ENCODE data around the gene ARHGEF16.

Gene ARHGEF16

DNA sequence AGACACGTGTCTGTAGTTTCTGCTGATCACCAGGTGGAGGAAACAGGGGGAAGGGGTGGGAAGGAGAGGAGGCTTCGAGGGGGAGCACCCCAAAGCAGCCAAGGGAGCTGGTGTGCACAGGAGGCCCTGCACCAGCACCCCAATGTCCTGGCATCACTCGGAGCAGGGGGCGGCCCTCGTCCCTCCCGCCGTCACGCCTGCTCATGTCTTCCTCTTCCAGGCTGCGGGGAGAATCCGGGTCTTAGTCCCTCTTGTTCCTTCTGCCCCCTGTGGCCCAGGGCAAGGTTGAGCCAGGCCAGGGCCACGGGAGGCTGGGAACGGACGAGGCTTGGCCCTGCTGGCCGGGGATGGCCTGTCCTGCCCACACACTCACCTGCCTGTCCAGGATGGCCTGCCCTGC, 21.4 kb upstream of the ARHGEF16 start:
- DNase-seq = no peak
- no peaks in the 10 kb centered on the region for H3K4me1 ChIP-seq
- H3K36me3 ChIP-seq = no peaks in the 10 kb centered on the region
- no peak overlapping the region for H3K4me3 ChIP-seq (ENCODE audit: low read depth, low read length)
- H3K27me3 ChIP-seq = peaks cover 4% of the 10 kb centered on the region; the same call in 1 of the 2 replicates
- H3K9me3 ChIP-seq = no peaks in the 10 kb centered on the region
- TF ChIP-seq, protein P1, sequence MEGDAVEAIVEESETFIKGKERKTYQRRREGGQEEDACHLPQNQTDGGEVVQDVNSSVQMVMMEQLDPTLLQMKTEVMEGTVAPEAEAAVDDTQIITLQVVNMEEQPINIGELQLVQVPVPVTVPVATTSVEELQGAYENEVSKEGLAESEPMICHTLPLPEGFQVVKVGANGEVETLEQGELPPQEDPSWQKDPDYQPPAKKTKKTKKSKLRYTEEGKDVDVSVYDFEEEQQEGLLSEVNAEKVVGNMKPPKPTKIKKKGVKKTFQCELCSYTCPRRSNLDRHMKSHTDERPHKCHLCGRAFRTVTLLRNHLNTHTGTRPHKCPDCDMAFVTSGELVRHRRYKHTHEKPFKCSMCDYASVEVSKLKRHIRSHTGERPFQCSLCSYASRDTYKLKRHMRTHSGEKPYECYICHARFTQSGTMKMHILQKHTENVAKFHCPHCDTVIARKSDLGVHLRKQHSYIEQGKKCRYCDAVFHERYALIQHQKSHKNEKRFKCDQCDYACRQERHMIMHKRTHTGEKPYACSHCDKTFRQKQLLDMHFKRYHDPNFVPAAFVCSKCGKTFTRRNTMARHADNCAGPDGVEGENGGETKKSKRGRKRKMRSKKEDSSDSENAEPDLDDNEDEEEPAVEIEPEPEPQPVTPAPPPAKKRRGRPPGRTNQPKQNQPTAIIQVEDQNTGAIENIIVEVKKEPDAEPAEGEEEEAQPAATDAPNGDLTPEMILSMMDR (IDR thresholded peaks at IDR 0.05; ENCODE audit: low read depth, low read length) = no peak

DNA sequence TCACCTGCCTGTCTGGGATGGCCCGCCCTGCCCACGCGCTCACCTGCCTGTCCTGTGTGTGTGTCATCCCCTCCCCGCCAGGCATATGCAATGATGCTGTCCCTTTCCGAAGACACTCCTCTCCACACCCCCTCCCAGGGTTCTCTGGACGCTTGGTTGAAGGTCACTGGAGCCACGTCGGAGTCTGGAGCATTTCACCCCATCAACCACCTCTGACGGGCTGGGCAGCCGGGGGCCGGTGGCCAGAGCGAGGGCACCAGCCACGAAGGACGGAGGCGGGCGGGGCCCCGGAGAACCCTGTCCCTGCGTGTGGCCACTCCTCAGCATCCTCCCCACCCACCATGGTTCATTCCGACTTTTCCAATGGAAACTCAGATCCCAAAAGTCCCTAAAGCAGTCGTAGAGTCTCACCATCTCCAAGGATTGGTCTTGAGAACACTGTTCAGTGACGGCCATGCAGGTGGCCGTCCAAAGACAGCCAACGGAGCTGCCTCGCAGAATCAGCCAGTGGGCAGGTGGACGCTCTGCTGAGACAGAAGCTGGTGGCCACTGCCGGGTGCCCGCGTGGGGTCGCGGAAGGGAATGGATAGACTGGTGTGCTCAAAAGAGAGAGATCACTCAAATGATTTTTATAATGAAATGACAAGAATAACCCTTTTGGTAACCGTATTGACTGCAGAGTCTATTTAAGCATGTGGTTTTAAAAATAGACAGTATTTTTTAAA, 20.7 kb upstream of the ARHGEF16 start:
- no peaks in the 10 kb centered on the region for H3K36me3 ChIP-seq
- H3K4me3 ChIP-seq (ENCODE audit: low read depth, low read length) = no peak overlapping the region
- H3K4me1 ChIP-seq = no peaks in the 10 kb centered on the region
- H3K9me3 ChIP-seq = no peaks in the 10 kb centered on the region
- peaks cover 4% of the 10 kb centered on the region; the same call in 1 of the 2 replicates for H3K27me3 ChIP-seq
- TF ChIP-seq, protein P1 (IDR thresholded peaks at IDR 0.05; ENCODE audit: low read depth, low read length) = no peak
- no peak for DNase-seq

DNA sequence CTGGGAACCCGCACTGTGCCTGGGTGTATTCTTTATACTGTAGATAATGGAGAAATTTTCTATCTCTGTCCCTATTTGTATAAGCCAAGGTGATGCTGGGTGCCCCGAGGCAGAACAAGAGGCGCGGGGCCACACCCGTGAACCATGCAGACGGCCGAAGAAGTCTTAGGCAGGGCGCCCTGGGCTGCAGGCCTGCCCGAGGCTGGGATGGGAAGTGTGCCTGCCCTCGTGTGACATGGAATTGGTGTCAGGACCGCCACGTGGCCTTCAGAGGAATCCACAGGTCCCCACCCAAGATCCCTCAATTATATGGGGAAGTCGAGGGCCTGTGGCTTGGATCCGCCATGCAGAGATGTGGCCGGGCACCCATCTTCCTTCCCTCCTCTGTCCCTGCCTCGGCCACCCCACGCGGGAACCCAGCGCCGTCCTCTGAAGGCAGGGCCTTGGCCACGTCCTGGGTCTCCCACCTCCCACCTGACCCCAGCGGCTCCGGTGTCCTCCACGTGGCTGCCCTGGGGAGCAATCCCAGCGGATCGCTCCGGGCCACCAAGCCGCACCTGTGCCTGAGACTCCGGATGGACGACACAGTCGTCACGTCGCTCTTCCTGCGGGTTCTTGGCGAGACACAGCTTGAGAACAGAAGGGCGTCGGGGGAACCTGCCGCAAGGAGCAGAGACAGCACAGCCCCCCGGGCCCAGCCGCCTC, 19.9 kb upstream of the ARHGEF16 start:
- TF ChIP-seq, protein P1 (IDR thresholded peaks at IDR 0.05; ENCODE audit: low read depth, low read length) = no peak
- DNase-seq = no peak
- Histone ChIP-seq H3K9me3 (no peaks in the 10 kb centered on the region), H3K36me3 (no peaks in the 10 kb centered on the region), H3K4me1 (no peaks in the 10 kb centered on the region), H3K27me3 (peaks cover 4% of the 10 kb centered on the region; the same call in 1 of the 2 replicates), H3K4me3 (ENCODE audit: low read depth, low read length) (no peak overlapping the region)

DNA sequence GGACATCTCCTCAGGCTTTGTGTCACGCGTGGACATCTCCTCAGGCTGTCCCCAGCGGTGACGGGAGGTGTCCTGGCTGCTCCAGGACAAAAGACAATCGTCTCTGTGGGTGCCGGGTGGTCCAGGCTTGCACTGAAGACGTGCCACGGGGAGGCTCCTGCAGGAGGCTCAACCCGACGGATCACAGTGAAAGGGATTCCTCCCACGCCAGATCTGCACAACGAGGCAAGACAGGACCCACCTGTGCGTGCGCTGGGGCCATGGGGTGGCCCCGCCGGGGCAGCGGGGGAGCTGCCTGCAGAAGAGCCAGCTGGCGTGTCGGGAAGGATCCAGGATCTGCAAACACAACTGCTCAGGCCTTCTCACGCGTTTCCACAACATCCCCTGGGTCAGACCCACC, 18.8 kb upstream of the ARHGEF16 start:
- no peak overlapping the region for H3K4me3 ChIP-seq (ENCODE audit: low read depth, low read length)

DNA sequence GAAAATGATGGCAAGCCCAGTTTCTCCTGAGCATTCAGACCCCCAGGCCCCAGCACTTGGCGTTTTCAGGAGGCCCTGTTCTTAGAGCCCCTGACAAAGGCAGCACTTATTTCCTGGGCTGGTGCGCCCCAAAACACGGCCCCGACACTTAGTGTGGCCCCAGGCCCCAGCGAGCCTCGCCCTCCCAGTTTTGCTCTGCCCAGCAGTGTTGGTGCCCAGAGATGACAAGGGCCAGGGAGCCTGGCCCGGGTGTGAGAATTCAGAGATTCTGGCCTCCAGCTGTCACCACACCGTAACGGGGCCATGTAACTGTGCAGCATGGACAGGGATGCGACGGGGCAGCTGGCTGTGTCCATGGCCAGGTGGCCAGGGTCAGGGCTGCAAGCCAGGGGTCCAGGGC, 18.0 kb upstream of the ARHGEF16 start:
- no peaks in the 10 kb centered on the region for H3K4me1 ChIP-seq
- H3K36me3 ChIP-seq = no peaks in the 10 kb centered on the region
- no peaks in the 10 kb centered on the region for H3K9me3 ChIP-seq
- TF ChIP-seq, protein P1 (IDR thresholded peaks at IDR 0.05; ENCODE audit: low read depth, low read length) = no peak
- H3K4me3 ChIP-seq (ENCODE audit: low read depth, low read length) = no peak overlapping the region
- peaks cover 4% of the 10 kb centered on the region; the same call in 1 of the 2 replicates for H3K27me3 ChIP-seq
- DNase-seq = no peak

More for the DNA sequence above, 18.8 kb upstream of the ARHGEF16 start:
- TF ChIP-seq, protein P1 (IDR thresholded peaks at IDR 0.05; ENCODE audit: low read depth, low read length) = no peak
- H3K4me1 ChIP-seq = no peaks in the 10 kb centered on the region
- H3K27me3 ChIP-seq = peaks cover 4% of the 10 kb centered on the region; the same call in 1 of the 2 replicates
- no peak for DNase-seq
- H3K9me3 ChIP-seq = no peaks in the 10 kb centered on the region
- H3K36me3 ChIP-seq = no peaks in the 10 kb centered on the region

DNA sequence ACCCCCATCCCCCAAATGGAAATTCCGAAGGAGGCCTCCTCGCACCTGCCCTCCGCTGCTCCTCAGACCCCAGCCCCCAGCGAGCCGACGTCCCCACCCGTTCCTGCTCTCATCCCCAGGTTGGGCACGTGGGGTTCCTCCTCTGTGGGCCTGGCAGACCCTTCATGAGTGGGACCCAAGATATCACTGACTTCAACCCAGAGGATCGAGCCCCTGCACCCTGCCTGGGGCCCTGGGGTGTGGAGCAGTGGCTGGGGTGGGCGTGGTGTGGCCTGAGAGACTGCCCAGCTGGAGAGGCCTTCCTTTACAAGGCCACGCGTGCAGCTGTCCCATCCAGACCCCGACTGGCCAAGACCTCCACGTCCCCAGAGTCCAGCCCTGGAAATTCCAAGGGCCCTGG, 17.6 kb upstream of the ARHGEF16 start:
- H3K9me3 ChIP-seq = no peaks in the 10 kb centered on the region
- no peak for DNase-seq
- TF ChIP-seq, protein P1 (IDR thresholded peaks at IDR 0.05; ENCODE audit: low read depth, low read length) = no peak

More for the DNA sequence above, 17.6 kb upstream of the ARHGEF16 start:
- Histone ChIP-seq H3K4me3 (ENCODE audit: low read depth, low read length) (no peak overlapping the region), H3K27me3 (peaks cover 4% of the 10 kb centered on the region; the same call in 1 of the 2 replicates), H3K4me1 (no peaks in the 10 kb centered on the region), H3K36me3 (no peaks in the 10 kb centered on the region)
